HG03442 (cell line): Measurements from ENCODE around the gene LAMA2.
"Not testable (repeated sequence)": the region's sequence is repeated elsewhere in the genome, so short reads cannot be mapped to it uniquely, and the experiment has no call there.

Source experiments
- ATAC-seq: cut with Tn5 transposase; IDR thresholded peaks from one replicate; pipeline ENCODE4 v1.9.1; 2021; ENCODE audit warnings: mild to moderate bottlenecking, moderate library complexity; ENCODE audit not compliant: unreplicated experiment

Gene LAMA2

DNA sequence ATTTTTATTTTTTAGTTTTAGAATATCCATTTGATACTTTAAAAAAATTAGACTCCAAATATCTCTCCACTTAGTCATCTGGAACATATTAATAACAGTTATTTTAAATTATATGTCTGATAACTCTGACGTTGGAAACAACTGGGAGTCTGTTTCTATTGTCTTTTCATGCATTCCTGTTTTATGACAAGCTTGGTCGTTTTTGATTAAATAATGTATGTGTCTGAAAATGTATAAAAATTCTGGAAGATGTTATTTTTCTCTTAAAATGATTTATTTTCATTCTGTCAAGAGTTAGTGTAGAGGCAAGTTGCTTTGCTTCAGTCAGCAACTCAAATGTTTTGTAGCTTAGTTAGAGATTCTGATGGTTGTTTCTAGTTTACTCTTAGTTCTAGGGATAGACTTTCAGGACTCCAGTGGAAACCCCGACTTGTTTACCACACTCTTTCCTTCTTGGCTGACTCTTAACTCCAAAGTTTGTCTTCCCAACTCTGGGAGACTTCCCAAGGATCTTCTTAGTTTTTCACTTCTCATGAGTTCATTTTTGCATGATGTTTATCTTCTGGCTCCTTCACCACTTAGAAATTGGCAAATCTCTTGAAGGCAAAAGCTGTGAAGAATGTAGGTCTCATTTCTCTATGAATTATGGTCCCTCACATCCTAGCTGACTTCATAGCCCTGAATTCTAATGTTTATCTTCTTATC, 190.9 kb downstream of the LAMA2 start:
- no peak for ATAC-seq

- no peak for ATAC-seq
Observed at GRCh38 chr6:129084406-129084805, 201.5 kb downstream of the LAMA2 start.

DNA sequence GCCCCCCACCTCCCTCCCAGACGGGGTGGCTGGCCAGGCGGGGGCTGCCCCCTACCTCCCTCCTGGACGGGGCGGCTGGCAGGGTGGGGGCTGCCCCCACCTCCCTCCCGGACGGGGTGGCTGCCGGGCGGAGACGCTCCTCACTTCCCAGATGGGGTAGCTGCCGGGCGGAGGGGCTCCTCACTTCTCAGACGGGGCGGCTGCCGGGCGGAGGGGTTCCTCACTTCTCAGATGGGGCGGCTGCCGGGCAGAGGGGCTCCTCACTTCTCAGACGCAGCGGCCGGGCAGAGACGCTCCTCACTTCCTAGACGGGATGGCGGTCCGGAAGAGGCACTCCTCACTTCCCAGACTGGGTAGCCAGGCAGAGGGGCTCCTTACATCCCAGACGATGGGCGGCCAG, 205.5 kb downstream of the LAMA2 start:
- ATAC-seq: not testable (repeated sequence)

DNA sequence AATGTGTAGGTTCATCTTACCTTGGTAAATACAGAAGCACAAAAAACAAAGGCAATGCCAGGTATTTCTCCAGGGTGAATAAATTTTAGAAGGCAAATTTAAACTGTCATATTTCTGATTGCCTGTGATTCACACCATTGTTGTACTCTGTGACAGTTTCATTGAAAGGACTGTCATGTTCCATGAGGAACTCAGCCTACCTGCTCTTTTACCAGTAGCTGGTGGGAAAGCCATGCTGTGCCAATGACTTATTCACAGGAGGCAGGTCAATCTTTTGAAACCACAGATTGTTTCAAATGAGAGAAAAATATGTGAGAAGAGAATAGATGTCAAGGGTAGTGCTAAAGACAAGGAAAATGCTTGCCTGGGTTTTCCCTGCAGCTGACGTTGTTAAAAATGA, 206.4 kb downstream of the LAMA2 start:
- no peak for ATAC-seq

GRCh38 chr6:129094147-129094546, 211.2 kb downstream of the LAMA2 start:
- no peak for ATAC-seq

GRCh38 chr6:129096651-129097290, 213.8 kb downstream of the LAMA2 start:
- no peak for ATAC-seq

DNA sequence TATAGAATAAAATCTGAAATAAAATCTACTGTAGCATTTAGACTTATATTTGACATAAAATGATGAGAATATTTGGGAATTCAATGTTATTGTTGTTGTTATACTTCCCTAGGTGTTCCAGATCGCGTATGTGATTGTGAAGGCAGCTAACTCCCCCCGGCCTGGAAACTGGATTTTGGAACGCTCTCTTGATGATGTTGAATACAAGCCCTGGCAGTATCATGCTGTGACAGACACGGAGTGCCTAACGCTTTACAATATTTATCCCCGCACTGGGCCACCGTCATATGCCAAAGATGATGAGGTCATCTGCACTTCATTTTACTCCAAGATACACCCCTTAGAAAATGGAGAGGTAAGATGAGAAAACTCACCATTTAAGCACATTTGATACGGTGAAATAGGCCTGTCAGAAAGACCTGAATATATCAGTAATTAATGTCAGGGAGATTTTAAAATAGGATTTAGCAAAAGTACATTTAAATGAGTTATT, 215.2 kb downstream of the LAMA2 start:
- no peak for ATAC-seq

GRCh38 chr6:129099696-129100095, 216.8 kb downstream of the LAMA2 start:
- no peak for ATAC-seq

GRCh38 chr6:129100164-129100563, 217.2 kb downstream of the LAMA2 start:
- ATAC-seq: no peak

- no peak for ATAC-seq
Observed at GRCh38 chr6:129102741-129103140, 219.8 kb downstream of the LAMA2 start.

DNA sequence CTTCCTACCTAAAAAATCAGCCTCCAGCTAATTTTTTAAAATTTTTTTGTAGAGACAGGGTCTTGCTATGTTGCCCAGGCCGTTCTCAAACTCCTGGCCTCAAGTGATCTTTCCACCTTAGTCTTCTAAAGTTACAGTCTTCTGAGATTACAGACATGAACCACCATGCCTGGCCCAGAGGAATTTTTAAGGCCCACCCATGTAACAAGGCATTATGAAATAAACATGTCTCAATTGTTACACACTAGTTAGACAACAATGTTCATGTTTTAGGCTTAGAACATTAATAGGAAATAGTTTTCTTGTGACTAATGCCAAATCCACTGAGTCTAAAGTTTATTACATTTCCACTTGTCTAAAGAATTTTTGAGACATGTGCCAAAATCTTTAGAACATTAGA, 221.2 kb downstream of the LAMA2 start:
- no peak for ATAC-seq

- no peak for ATAC-seq
Observed at GRCh38 chr6:129104560-129104959, 221.6 kb downstream of the LAMA2 start.

GRCh38 chr6:129105035-129105434, 222.1 kb downstream of the LAMA2 start:
- no peak for ATAC-seq

DNA sequence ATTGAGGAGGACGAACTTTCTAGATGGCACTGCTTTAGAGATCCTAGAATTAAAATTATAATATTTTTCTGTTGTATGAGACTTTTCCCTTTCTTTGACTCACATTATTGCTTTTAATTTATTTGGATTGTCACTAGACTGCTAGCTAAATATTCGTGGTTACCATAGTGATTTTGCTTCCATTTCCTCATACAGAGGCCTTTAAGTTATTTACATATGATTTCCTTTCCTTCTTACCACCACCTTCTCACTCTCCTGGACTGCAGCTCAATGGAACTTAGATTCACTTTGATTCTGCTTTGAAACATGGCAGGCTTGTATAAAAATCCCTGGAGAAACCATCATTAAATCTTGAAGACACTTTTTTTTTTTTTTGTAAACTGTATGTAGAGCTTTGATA, 222.9 kb downstream of the LAMA2 start:
- ATAC-seq: no peak

DNA sequence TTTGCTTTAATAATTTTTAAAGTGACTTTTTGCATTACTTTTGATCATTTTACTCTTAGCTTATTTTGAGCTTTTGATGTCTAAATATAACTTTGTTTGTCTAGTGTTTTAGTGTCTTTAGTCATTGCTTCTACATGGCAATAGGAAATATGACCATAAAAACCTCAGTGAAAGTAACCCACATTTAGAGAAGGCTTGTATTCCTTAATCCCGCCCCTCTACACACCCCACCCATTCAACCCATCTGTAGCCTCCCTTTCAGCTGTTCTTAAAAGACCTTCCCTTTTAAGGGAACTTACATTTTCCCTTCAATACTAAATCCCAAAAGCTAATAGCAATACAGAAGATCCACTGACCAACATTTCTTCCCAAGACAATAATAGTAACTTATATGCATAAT, 225.4 kb downstream of the LAMA2 start:
- ATAC-seq: no peak

DNA sequence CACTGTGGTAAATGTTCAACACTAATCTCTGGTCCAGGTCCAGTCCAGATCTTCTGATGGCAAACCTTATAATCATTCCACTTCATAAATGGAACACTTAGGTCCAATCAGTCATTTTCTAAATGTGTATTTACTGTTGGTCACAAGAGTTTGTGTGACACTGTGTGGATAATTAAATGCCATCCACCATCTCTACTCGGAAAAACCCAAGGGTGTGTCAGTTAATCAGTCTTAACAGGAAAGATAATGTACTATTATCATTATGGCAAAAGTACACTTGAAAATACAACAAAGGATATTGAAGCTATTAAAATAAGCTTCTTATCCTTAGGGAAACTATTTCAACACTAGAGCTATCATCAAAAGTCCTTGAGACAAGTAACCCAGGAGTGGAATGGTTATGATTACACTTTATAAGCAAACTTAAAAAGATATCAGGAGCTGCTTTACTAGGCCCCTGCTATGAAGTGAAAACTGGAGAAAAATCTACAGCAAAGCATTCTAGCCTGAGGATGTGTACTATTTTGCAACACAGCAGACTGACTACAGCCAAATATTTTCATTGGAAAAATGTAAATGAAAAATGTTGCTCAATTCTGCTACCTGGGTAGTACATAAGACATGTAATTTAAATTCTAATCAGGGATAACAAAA, 227.9 kb downstream of the LAMA2 start:
- no peak for ATAC-seq

GRCh38 chr6:129111346-129111745, 228.4 kb downstream of the LAMA2 start:
- ATAC-seq: no peak

DNA sequence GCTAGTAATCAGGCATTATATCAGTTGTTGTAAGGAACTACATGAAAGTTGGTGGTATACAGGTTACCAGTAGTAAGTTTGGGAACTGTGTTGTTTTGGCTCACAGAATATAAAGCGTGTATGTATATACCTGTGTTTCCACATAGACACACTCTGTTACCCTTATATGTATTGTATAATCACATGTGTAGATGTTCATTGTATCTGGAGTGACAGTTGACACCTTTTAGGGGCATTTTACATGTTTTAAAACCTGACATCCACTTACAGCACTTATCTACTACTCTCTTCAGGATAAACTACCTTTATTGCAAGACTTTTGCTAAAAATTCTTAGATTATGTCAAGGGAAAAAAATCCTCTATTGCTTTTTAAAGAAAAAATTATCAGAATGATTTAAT, 228.9 kb downstream of the LAMA2 start:
- ATAC-seq: no peak

GRCh38 chr6:129112591-129112990, 229.7 kb downstream of the LAMA2 start:
- no peak for ATAC-seq

DNA sequence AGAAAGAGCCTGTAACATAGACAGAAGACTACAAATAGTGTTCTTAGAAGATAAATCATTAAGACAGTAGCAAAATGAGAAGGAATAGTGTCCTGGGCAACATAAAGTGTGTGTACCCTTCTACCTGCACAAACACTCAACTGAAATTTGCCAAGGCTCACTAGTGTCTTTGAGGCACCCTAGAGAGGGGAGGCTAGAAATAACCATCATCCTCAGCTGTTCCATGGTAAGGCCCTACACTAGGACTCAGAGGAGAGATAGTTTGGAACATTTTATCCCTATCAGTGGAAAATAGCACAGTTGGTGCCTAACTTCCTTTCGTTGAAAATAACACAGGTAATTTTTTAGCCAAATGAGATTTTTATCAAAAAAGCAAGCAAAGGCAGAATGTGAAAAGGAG, 230.7 kb downstream of the LAMA2 start:
- ATAC-seq: no peak

DNA sequence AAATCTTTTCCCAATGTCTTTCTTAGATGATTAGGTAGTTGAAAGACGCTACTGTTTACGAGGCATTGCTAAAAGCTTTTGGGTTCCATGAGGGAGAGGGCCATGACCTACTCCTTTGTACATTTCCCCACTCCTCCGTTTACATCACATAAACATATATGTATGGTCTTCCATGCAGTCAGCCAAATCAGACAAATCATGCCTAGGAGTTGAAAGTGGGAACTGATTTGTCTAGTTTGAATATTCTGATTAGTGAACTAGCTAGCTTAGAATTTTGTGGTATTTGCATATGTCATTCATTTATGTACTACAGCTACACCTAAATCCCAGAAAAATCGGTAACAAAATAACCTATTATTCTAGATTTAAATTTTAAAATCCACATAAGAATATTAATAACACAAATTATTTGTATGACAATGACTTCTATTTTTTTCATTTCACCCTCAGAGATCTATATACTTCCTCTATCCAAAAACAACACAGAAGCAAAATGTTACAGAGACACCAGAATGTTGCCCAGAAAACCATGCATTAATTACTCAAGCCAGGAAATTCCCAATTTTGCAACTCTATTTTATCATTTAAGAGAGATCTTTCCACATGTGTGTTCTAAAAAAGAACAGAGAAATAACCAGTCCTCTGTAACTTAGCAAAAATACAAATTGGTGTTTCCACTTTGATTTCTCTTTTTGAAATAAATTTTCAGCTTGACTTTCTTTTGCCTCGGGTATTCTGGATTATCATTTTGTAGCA, 231.9 kb downstream of the LAMA2 start:
- ATAC-seq: no peak
